Non-pigmented ciliary epithelial cell (primary cell): Measurements from ENCODE around the gene SWT1.
"Not testable (repeated sequence)": the region's sequence is repeated elsewhere in the genome, so short reads cannot be mapped to it uniquely, and the experiment has no call there.

Source experiments
- DNase-seq: peaks from one replicate; pipeline ENCODE4 v3.0.0-alpha.2; 2010; ENCODE audit warnings: low read depth

SWT1 gene

GRCh38 chr1:185321104-185321503 lies 164.1 kb downstream of the SWT1 start:
- not testable (repeated sequence) for DNase-seq

- not testable (repeated sequence) for DNase-seq
These were observed 164.8 kb downstream of the SWT1 start for GRCh38 chr1:185321653-185322221.

GRCh38 chr1:185322636-185323035 lies 165.7 kb downstream of the SWT1 start:
- no peak for DNase-seq

GRCh38 chr1:185324118-185324517 lies 167.2 kb downstream of the SWT1 start:
- no peak for DNase-seq

- DNase-seq: no peak
These were observed 168.4 kb downstream of the SWT1 start for GRCh38 chr1:185325413-185325812.

GRCh38 chr1:185328255-185328654 lies 171.3 kb downstream of the SWT1 start:
- no peak for DNase-seq

- DNase-seq: no peak
These were observed 177.2 kb downstream of the SWT1 start for GRCh38 chr1:185334182-185334581.

- no peak for DNase-seq
These were observed 180.3 kb downstream of the SWT1 start for GRCh38 chr1:185337246-185337645.

- no peak for DNase-seq
These were observed 182.0 kb downstream of the SWT1 start for GRCh38 chr1:185338719-185339622.

- DNase-seq: no peak
These were observed 184.3 kb downstream of the SWT1 start for GRCh38 chr1:185341196-185341781.
